WI38 (cell line): ENCODE results near the gene NREP.

Source experiments
- H3K4me3 ChIP-seq: 2 replicates; pipeline ENCODE4 v1.5.1; 2011; ENCODE audit warnings: low read depth, mild to moderate bottlenecking, control low read depth, low read length
- TF ChIP-seq, protein P1 (sequence below): IDR thresholded peaks from 2 replicates; pipeline ENCODE4 v1.5.1; 2012; ENCODE audit warnings: low read depth, mild to moderate bottlenecking, control low read depth, low read length

Gene NREP

DNA sequence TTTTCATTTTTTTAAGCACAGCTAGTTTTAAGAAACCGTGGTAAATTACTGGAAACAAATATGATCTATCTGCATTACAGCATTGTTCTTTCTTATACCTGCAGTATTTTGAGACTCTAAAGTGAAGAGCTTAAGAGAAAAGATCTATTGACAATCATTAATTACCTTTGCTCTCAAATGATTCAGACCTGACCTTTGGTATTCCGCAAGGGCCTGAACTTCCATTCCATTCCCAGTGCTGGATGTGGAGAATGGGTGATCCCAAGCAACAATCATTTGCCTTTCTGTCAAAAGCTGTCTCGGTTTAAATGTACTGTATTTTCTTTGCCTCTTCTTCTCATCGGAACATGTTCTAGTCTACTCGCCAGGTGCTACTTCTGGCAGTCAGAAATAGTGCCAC lies 18.9 kb downstream of the NREP start:
- H3K4me3 ChIP-seq, result no peak overlapping the region
- TF ChIP-seq, protein P1, sequence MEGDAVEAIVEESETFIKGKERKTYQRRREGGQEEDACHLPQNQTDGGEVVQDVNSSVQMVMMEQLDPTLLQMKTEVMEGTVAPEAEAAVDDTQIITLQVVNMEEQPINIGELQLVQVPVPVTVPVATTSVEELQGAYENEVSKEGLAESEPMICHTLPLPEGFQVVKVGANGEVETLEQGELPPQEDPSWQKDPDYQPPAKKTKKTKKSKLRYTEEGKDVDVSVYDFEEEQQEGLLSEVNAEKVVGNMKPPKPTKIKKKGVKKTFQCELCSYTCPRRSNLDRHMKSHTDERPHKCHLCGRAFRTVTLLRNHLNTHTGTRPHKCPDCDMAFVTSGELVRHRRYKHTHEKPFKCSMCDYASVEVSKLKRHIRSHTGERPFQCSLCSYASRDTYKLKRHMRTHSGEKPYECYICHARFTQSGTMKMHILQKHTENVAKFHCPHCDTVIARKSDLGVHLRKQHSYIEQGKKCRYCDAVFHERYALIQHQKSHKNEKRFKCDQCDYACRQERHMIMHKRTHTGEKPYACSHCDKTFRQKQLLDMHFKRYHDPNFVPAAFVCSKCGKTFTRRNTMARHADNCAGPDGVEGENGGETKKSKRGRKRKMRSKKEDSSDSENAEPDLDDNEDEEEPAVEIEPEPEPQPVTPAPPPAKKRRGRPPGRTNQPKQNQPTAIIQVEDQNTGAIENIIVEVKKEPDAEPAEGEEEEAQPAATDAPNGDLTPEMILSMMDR, result no peak

DNA sequence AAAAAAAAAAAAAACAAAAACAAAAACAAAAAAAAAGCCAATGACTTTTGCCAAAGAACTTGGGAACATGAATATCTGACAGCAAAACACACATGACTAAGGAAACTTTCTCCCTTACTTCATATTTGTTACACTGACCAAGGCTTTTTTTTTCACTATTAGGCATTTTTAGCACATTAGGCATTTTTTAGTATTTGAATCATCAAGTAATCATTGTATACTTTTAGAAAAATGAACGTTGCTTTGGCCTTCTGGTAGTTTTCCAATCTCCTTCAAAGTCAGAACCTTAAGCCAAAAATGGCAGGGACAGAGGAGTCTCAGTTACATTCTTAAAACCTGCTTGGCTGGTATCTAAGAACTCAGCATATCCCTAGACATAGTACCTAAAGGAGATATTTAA lies 19.3 kb downstream of the NREP start:
- TF ChIP-seq, protein P1, result no peak
- no peak overlapping the region for H3K4me3 ChIP-seq

DNA sequence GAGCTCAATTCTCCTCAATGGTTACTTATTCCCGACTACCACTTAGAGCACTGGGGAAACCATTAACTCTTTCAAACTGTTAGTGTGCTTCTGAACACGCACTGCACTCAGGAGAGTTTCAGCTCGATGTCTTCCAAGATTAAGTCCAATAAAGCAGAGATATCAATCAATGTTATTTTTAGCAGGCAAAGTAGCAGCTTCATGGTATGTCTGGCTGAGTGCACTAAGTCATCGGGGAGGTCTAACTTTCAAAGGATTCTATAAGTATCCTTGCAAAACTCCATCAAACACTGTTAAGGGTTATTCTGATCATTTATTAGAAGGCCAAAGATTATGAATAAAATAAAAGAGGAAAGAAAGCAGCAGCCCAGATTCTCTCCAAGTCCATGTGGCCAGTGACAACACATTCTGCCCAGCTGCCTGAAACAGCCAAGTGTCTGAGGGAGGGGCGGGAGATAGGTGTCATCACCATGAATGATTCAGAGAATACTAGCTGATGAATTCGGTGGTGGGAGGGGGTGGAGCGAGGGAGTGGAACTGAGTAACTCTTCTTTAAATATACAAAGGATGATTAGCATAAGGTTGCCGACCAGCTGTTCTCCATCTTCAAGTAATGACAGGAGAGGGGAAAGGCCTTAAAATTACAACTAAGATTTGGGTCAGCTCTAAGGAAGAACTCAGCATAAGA lies 21.3 kb downstream of the NREP start:
- TF ChIP-seq, protein P1, result no peak

DNA sequence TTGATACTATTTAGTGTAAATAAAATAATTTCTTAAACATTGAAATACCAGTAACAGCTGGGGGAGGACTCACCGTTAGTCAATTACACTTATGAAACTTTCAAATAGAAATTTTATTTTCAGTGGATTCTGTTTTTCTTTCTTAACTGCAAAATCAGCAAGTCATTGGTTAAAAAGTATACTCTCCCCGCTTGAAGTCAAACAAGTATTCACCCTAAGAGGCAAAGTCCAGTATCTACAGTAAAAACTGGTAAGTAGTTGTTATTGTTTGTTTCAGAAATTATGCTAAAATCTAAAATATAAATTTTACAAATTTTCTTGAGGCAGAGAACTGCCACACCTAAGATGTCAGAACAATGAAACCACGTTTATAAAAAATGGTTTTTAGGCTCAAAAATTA lies 22.4 kb downstream of the NREP start:
- H3K4me3 ChIP-seq, result no peak overlapping the region
- TF ChIP-seq, protein P1, result no peak

More for the DNA sequence above, 21.3 kb downstream of the NREP start:
- no peak overlapping the region for H3K4me3 ChIP-seq

DNA sequence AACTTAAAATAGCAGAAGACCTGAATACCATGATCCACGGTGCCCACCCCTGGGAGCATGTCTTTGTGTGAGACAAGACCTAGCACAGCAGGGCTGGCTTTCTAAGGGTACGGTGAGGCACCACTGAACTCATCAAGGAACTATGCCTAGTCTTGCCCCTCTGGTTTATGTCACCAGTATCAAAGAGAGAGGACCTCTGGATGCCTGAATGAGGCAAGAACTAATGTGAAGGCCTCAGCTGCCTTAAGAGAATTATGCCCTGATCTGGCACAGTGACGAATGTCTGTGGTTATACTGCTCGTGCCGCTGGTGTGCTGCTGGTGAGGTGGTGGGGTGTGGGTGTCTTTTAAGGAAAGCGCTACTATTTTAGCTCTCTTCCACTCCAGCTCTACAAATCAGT lies 23.0 kb downstream of the NREP start:
- no peak overlapping the region for H3K4me3 ChIP-seq
- TF ChIP-seq, protein P1, result no peak

DNA sequence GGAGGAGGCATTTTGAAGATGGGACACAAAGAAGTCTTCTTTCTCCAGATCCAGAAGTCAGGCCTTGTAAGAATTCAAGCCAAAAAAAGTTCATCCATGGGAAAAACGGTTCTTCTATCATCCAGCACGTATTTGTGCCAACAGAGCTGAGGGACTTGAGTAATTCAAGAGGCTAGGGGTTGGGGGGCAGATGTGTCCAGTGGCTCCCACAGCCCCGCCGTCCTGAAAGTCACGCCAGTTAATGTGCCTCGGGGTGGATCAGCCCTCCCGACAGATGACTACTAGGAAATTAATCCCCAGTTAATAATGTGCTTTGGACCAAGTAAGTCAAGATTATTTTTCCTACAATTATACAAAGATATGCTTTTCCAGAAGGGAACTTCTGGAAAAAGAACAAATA lies 23.4 kb downstream of the NREP start:
- TF ChIP-seq, protein P1, result no peak
- H3K4me3 ChIP-seq, result no peak overlapping the region

DNA sequence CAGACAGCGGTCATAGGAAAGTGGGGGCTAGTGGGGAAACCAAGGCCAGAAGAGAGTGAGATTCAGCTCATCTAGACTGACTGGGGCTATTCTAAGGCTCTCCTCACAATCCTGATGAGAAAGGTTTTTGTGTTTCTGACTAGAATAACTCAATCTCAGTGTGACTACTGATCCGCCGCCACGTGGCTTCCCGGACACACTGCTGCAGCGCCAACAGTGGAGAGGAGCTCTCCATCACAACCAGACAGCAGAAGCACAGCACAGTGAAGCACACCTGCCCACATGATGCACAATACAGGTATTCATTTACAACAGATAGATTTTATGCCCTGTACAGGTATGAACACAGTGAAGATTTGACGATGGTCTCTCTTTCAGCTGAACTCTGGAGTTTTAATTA lies 25.4 kb downstream of the NREP start:
- no peak overlapping the region for H3K4me3 ChIP-seq
- TF ChIP-seq, protein P1, result no peak
